Lower lobe of right lung (tissue), 2 donors: Measurements from ENCODE around the gene PARPBP. TPM values are rescaled to one million over a fixed set of nuclear protein-coding genes. Genes with fewer than 3 reads are reported as not detected.
"Not testable (repeated sequence)": the region's sequence is repeated elsewhere in the genome, so short reads cannot be mapped to it uniquely, and the experiment has no call there.

ENCODE experiments used
- ATAC-seq, 2 donors: fragments of 200-7000 bp; cut with Tn5 transposase; one replicate each; pipeline ENCODE4 v1.9.1; 2020 to 2022; ENCODE audit warnings: mild to moderate bottlenecking in 2 of 2, moderate library complexity in 2 of 2
- DNase-seq: peaks from one replicate; pipeline ENCODE4 v3.0.0-alpha.2; 2020
- H3K27ac ChIP-seq: fragments of 200-600 bp; one replicate; pipeline ENCODE4 v1.8.0; 2022
- H3K27me3 ChIP-seq: fragments of 200-600 bp; one replicate; pipeline ENCODE4 v1.8.0; 2022; ENCODE audit warnings: low read depth
- H3K36me3 ChIP-seq: fragments of 200-600 bp; one replicate; pipeline ENCODE4 v1.8.0; 2022; ENCODE audit warnings: mild to moderate bottlenecking
- H3K4me1 ChIP-seq: fragments of 200-600 bp; one replicate; pipeline ENCODE4 v1.8.0; 2022
- H3K4me3 ChIP-seq: fragments of 200-600 bp; one replicate; pipeline ENCODE4 v1.8.0; 2022; ENCODE audit warnings: mild to moderate bottlenecking
- H3K9me3 ChIP-seq: fragments of 200-600 bp; one replicate; pipeline ENCODE4 v1.8.0; 2022
- intact Hi-C: fragments of 100-400 bp; cut with DNase I; formaldehyde crosslinking; loops from one replicate; pipeline ENCODE4 v1.11.0; 2022
- total RNA-seq: library from RNA; stranded (reverse); fragmentation: NEBNext Ultra II Directional; extraction: Animal tissue kit (Norgen Biotek cat#: 25700); gene quantifications from one replicate; pipeline ENCODE4 v1.2.1, GENCODE V29; 2021
- TF ChIP-seq, protein P1 (sequence below): fragments of 200-600 bp; IDR thresholded peaks from one replicate; pipeline ENCODE4 v1.8.0; 2022; ENCODE audit warnings: antibody characterized with exemption, mild to moderate bottlenecking
- donor health status: DM: no; HTN: yes; CAD: no; lungs with severe emphysema.

PARPBP gene
- total RNA-seq, 1 donor from 2014 or later: 1.7 TPM

DNA sequence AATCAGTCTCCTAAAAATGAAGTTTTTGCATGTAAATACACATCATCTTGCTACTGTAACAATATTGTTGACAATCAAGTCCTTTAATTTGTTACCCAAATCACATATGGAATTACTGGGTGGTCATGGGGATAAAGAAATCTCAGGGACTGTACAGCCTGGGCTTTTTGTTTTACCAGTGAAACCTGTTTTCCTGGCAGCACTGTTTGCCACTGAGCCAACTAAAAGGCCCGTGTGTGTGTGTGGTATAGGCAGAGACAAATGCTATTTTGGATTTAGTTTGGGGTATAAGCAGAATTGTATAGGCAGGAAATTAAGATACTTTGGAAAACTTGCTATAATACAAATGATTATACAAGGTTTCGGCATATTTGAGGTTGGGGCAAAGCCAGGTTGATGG, 5.8 kb upstream of the PARPBP start:
- Histone ChIP-seq H3K27me3 (no peaks in the 10 kb centered on the region), H3K4me1 (peaks cover 8% of the 10 kb centered on the region), H3K27ac (no peak overlapping the region), H3K9me3 (no peaks in the 10 kb centered on the region), H3K4me3 (no peak overlapping the region), H3K36me3 (peaks cover 63% of the 10 kb centered on the region)
- DNase-seq (no peak), ATAC-seq (no peak)
- intact Hi-C loops: no loop called here
- TF ChIP-seq, protein P1, sequence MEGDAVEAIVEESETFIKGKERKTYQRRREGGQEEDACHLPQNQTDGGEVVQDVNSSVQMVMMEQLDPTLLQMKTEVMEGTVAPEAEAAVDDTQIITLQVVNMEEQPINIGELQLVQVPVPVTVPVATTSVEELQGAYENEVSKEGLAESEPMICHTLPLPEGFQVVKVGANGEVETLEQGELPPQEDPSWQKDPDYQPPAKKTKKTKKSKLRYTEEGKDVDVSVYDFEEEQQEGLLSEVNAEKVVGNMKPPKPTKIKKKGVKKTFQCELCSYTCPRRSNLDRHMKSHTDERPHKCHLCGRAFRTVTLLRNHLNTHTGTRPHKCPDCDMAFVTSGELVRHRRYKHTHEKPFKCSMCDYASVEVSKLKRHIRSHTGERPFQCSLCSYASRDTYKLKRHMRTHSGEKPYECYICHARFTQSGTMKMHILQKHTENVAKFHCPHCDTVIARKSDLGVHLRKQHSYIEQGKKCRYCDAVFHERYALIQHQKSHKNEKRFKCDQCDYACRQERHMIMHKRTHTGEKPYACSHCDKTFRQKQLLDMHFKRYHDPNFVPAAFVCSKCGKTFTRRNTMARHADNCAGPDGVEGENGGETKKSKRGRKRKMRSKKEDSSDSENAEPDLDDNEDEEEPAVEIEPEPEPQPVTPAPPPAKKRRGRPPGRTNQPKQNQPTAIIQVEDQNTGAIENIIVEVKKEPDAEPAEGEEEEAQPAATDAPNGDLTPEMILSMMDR: no peak

GRCh38 chr12:102116392-102116791, 3.6 kb upstream of the PARPBP start:
- DNase-seq (no peak), ATAC-seq (no peak)
- TF ChIP-seq, protein P1: no peak
- Histone ChIP-seq H3K36me3 (peaks cover 41% of the 10 kb centered on the region), H3K27ac (no peak overlapping the region), H3K4me3 (no peak overlapping the region), H3K4me1 (peaks cover 20% of the 10 kb centered on the region), H3K9me3 (no peaks in the 10 kb centered on the region), H3K27me3 (no peaks in the 10 kb centered on the region)
- intact Hi-C loops: no loop called here

DNA sequence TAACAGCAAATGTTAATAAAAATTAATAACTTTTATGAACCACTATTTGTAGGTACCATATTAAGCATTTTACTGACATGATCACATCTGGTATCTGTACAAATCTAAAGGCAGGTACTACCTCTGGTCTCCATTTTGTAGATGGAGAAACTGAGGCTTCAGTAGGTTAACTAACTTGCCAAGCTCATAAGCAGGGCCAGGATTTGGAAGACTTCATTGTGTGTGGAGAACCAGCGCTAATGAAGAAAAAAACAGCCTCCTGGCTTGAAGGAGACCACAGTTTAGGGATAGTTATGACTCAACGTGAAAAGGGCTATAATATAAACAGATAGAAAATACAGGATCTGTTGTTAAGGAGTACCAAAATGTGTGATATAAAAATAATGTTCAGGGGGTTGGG, 1.1 kb upstream of the PARPBP start:
- Histone ChIP-seq H3K4me1 (peaks cover 20% of the 10 kb centered on the region), H3K27me3 (no peaks in the 10 kb centered on the region), H3K36me3 (peaks cover 33% of the 10 kb centered on the region), H3K9me3 (no peaks in the 10 kb centered on the region), H3K4me3 (peak overlapping the region; percentile 88), H3K27ac (no peak overlapping the region)
- intact Hi-C loops: no loop called here
- ATAC-seq: no peak
- TF ChIP-seq, protein P1: no peak
- DNase-seq: no peak

DNA sequence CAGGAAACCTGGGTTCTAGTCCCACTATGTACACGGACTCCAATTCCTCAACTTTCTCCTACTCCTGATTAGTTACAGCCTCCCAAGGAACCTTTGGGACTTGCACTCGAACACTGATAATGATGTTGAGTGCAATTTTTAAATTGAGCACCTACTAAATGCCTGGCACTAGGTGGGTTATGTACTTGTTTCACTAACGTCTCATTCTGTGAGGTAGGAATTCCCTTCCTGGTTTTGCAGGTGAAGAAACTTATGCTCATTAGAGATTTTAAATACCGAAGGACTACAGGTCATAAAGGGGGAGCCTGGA, 536 bp downstream of the PARPBP start:
- TF ChIP-seq, protein P1: no peak

GRCh38 chr12:102120886-102121285, 903 bp downstream of the PARPBP start:
- peak overlapping the region; percentile 88 for H3K4me3 ChIP-seq
- H3K4me1 ChIP-seq: peaks cover 20% of the 10 kb centered on the region
- TF ChIP-seq, protein P1: no peak
- peaks cover 23% of the 10 kb centered on the region for H3K36me3 ChIP-seq
- DNase-seq (no peak), ATAC-seq (no peak)
- no peak overlapping the region for H3K27ac ChIP-seq
- intact Hi-C loops: no loop called here
- no peaks in the 10 kb centered on the region for H3K9me3 ChIP-seq
- H3K27me3 ChIP-seq: no peaks in the 10 kb centered on the region

More for the DNA sequence above, 536 bp downstream of the PARPBP start:
- Histone ChIP-seq H3K36me3 (peaks cover 26% of the 10 kb centered on the region), H3K4me3 (peak overlapping the region; percentile 88), H3K9me3 (no peaks in the 10 kb centered on the region), H3K4me1 (peaks cover 20% of the 10 kb centered on the region), H3K27me3 (no peaks in the 10 kb centered on the region), H3K27ac (peak overlapping the region; percentile 90)
- DNase-seq (no peak), ATAC-seq (no peak)
- intact Hi-C loops: no loop called here

GRCh38 chr12:102121328-102121727, 1.3 kb downstream of the PARPBP start:
- H3K27ac ChIP-seq, intact Hi-C loops, H3K4me3 ChIP-seq, H3K9me3 ChIP-seq, H3K27me3 ChIP-seq, DNase-seq, ATAC-seq: not testable (repeated sequence)
- H3K36me3 ChIP-seq: peaks cover 18% of the 10 kb centered on the region
- peaks cover 20% of the 10 kb centered on the region for H3K4me1 ChIP-seq

DNA sequence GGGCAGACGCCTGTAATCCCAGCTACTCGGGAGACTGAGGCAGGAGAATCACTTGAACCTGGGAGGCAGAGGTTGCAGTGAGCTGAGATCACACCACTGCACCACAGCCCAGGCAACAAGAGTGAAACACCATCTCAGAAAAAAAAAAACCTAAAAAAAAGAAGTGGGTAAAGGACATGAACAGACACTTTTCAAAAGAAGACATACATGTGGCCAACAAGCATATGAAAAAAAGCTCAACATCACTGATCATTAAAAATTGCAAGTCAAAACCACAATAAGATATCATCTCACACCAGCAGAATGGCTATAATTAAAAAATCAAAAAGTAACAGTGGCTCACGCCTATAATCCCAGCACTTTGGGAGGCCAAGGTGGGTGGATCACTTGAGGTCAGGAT, 10.7 kb downstream of the PARPBP start:
- H3K36me3 ChIP-seq, H3K9me3 ChIP-seq, H3K4me1 ChIP-seq, H3K27me3 ChIP-seq, H3K4me3 ChIP-seq, intact Hi-C loops, H3K27ac ChIP-seq, ATAC-seq, DNase-seq: not testable (repeated sequence)

DNA sequence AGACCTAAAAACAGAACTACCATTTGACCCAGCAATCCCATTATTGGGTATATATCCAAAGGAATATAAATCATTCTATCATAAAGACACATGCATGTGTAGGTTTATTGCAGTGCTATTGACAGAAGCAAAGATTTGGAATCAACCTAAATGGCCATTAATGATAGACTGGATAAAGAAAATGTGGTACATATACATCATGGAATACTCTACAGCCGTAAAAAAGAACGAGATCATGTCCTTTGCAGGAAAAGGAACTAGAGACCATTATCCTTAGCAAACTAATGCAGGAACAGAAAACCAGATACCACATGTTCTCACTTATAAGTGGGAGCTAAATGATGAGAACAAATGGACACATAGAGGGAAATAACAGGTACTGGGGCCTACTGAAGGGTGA, 11.5 kb downstream of the PARPBP start:
- H3K4me3 ChIP-seq, H3K36me3 ChIP-seq, ATAC-seq, H3K27me3 ChIP-seq, DNase-seq, H3K9me3 ChIP-seq, intact Hi-C loops, H3K4me1 ChIP-seq, H3K27ac ChIP-seq: not testable (repeated sequence)

DNA sequence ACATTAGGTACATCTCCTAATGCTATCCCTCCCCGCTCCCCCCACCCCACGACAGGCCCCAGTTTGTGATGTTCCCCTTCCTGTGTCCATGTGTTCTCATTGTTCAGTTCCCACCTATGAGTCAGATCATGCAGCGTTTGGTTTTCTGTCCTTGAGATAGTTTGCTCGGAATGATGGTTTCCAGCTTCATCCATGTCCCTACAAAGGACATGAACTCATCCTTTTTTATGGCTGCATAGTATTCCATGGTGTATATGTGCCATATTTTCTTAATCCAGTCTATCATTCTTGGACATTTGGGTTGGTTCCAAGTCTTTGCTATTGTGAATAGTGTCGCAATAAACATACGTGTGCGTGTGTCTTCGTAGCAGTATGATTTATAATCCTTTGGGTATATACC, 17.6 kb downstream of the PARPBP start:
- intact Hi-C loops, H3K9me3 ChIP-seq, ATAC-seq, H3K4me3 ChIP-seq, H3K4me1 ChIP-seq, H3K36me3 ChIP-seq, DNase-seq, H3K27me3 ChIP-seq, H3K27ac ChIP-seq: not testable (repeated sequence)
